COLO668 (cell line): ENCODE measurements around the gene RET.

Experiments
- DNase-seq: peaks from one replicate; lab custom pipeline; 2025; ENCODE audit not compliant: unreplicated experiment; lab: John Stamatoyannopoulos, UW

Gene RET

DNA sequence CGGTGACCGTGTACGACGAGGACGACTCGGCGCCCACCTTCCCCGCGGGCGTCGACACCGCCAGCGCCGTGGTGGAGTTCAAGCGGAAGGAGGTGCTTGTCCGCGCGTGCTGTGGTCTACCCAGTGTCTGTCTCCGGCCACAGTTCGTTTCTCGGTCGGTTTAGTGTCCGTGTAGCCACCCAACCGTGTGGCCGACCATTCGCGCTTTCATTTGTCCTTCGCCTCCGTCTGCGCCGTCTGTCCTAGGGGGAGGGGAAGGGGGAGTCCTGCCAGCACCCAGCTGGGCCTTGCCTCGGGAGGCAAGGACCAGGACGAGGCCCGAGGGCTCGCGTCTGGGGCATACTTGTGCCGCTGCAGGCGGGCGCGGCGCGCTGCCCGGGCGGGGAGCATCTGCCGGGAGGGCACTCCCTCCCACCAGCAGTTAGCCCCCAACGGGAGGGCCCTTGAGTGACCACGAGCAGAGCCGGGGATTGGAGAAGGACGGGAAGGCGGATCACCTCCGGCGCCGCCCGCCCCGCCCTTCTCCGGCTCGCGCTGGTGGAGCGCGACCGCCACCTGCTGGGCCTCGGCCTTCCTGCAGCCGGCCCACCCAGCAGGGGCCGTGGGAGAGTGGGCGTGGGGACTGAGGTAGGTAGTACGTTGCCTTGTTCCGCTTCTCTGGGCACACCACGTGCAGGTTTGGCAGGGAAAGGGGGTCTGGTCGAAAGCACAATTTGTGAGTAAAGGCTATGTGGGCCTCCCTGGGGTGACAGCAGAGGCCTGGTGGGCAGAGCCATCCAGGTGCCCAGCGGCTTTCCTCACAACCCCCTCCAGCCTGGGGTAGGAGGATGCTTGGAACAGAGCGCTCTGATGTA lies 28.5 kb downstream of the RET start:
- DNase-seq = peak; percentile 64

DNA sequence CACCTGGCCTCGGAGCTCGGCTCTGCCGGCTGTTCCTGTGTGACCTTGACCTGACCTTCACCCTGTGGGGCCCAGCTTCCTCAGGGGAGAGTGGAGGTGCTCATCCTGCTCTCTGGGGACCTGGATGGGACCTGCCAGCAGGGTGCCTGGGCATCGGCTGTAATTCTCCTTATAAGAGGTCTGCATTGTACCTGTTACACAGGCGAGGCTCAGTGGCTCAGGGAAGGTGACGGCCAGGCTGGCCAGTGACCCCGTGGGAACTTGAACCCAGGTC lies 29.0 kb downstream of the RET start:
- DNase-seq = no peak

DNA sequence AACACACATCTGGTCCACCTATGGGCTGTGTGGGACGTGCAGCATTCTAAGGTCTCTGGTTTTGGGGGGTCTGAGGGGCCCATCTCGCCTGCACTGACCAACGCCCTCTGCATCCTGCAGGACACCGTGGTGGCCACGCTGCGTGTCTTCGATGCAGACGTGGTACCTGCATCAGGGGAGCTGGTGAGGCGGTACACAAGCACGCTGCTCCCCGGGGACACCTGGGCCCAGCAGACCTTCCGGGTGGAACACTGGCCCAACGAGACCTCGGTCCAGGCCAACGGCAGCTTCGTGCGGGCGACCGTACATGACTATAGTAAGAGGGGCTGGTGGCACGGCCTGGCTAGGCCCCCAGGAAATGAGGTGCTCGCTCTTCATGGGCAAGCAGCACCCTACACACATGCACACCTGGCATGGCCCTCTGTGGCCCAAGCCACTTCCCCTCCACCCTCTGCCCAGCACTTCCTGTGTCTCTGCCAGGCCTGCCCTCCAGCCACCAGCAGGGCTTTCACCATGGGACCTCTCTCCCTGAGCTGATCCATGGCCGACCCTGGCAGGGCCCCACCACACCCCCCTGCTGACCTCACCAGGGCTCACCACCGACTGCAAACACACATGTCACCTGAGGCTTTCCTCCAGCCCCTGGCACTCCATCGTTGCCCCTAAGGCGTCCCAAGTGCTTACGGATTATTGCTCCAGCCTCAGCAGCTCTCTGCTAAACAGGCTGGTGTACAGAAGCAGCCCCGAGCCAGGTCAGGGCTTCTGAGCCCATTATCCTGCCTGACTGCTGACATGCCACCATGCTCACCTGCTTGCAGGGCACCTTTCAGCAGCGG lies 29.6 kb downstream of the RET start:
- DNase-seq = no peak

DNA sequence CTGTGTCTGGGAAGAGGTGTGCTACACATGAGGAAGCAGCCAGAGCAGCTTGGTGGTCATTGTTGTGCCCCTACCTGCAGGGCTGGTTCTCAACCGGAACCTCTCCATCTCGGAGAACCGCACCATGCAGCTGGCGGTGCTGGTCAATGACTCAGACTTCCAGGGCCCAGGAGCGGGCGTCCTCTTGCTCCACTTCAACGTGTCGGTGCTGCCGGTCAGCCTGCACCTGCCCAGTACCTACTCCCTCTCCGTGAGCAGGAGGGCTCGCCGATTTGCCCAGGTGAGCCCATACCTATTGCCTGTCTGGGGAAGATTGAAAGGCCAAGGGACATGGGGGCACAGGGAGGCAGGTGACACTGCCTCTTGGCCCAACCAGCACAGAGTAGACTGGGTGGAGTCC lies 32.1 kb downstream of the RET start:
- DNase-seq = peak; percentile 59

DNA sequence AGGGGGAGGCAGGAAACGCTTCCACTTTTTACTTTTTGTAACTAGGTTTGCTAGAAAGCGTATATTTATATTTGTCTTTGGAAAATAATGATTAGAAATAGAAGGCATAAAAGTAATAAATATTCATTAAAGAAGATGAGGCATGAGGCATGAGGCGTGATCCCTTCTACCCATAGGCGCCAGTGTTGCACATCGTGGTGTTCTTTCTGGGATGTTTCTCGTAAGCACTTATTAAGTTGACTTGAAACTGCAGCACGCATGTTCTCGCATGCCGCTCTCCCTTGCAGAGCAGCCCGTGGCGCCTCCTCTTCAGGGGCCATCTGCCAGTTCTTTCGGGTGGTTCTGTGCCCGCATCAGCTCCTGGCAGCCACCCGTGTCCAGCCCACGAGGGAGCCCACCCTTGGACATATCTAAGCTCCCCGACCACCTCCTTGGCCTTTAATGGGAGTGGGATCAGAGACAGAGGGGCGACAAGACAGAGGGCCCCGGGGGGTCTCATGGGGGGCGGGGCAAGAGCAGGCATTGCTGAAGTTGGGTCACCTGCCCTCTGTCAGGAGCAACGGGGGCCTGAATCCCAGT lies 32.9 kb downstream of the RET start:
- no peak for DNase-seq

DNA sequence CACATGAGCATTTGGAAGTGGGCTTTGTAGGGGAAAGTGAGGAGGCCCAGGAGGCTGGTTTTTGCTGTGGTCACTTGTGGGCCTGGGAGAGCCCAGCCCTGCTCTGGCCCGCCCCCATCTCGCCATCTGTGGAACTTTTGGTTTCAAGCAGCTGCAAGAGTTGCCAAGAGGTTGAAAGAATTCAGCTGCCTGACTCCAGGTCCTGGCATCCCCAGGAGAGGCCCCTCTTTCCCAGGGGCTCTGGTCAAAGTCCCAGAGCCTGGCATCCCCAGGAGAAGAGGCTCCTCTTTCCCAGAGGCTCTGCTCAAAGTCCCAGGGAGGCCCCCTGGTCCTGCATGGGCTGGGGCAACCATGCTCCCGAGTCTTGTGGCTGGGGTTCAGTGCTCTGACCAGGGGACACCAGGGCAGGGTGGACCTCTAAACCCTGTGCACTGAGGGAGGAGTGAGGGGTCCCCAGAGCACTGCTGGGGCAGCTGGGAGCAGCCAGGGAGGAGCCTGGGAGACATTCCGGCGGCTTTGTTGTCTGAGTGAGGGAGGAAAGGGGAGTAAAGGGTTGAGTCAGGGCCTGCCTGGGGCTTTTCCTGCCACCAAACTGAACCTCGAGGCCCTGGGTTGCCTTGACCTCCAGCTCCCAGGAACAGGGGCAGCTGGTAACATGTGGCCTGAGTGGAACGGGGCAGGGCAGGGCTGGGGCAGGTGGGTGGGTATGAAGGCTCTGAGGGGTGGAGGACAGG lies 33.6 kb downstream of the RET start:
- no peak for DNase-seq

DNA sequence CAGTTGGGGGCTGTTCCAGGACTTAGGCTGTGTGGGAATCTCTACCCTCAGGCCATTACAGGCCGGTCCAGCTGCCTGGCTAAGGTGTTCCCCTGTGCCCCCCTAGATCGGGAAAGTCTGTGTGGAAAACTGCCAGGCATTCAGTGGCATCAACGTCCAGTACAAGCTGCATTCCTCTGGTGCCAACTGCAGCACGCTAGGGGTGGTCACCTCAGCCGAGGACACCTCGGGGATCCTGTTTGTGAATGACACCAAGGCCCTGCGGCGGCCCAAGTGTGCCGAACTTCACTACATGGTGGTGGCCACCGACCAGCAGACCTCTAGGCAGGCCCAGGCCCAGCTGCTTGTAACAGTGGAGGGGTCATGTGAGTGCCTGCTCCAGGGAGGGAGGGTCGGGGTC lies 34.2 kb downstream of the RET start:
- no peak for DNase-seq

DNA sequence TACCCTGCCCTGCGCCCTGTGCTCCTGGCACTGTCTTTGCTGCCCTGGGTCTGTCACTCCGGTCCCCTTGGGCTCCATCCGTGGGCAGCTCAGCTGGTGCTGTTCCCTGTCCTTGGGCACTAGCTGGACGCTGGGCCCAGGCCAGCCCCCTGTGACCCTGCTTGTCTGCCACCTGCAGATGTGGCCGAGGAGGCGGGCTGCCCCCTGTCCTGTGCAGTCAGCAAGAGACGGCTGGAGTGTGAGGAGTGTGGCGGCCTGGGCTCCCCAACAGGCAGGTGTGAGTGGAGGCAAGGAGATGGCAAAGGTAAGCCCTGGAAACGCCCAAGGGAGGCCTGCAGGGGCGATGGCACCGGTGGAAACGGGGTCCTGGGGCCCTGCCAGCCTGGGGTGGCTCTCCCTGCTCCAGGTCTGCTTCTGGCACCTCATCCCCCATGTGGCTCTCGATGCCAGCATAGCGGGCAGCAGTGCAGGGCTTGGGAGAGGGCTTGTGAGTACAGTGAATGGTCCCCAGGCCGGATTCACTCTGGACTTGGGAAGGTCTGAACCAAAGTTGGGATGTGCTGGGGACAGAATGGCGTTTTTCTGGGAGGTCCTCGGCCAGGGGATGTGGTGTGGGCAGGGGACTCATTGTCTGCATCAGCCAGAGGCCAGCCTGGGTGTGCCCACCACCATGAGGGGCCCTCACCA lies 35.2 kb downstream of the RET start:
- no peak for DNase-seq

DNA sequence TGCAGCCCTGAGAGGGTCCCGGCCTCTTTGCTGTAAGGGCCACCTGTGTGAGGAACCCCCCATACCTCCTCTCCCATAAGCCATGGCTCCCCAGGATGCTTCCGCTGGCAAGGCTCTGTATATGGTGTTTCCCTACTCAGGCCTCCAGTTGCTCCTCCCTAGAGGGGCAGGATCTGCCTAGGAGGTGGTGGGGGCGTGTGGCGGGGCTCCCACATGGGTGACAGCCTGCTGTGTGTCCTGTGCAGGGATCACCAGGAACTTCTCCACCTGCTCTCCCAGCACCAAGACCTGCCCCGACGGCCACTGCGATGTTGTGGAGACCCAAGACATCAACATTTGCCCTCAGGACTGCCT lies 35.7 kb downstream of the RET start:
- DNase-seq = no peak

DNA sequence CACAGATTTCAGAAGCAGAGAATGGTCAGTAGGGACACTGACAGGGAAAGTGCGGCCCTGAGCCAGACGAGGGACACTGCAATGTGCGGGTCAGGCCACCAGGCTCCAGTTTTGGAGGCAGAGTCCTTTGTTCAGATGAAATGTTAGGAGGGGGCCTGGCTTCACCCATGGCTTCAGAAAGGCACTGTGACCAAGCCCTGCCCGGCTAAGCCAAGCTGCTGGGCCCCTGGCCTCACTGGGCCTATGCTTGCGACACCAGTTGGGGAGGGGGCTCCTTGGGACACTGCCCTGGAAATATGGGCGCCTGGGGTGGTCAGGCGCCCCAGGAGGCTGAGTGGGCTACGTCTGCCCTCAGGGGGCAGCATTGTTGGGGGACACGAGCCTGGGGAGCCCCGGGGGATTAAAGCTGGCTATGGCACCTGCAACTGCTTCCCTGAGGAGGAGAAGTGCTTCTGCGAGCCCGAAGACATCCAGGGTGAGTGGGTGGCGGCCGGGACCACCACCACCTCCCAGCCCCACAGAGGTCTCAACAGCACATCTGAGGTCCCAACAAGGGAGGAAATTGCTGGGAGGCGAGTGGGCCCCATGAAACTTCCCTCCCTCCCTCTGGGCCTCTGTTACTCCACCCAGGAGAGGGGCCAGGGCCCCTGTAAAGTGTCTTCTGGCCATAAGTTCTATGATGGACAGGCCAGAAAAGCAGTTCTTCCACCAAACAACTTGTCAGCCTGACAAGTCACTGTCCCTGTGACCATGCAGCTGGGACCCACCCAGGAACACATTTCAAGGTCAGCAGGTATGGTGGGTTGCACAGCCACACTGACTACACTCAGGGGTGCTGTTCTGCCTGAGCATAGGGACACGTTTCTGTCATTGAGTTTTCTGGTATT lies 36.6 kb downstream of the RET start:
- no peak for DNase-seq

DNA sequence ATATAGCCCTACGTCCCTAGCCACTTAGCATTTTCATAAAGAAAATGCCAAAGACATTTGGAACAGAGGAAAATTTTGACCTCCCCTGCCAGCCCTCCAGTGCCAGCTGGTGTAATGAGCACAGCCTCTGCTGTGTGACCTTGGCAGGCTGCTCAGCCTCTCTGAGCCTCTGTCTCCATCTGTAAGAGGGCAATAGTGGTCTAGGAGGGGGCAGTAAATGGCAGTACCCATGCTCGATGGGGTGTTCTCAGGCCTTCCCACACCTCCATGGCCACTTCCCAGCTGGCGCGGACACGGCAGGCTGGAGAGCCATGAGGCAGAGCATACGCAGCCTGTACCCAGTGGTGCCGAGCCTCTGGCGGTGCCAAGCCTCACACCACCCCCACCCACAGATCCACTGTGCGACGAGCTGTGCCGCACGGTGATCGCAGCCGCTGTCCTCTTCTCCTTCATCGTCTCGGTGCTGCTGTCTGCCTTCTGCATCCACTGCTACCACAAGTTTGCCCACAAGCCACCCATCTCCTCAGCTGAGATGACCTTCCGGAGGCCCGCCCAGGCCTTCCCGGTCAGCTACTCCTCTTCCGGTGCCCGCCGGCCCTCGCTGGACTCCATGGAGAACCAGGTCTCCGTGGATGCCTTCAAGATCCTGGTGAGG lies 37.3 kb downstream of the RET start:
- no peak for DNase-seq

DNA sequence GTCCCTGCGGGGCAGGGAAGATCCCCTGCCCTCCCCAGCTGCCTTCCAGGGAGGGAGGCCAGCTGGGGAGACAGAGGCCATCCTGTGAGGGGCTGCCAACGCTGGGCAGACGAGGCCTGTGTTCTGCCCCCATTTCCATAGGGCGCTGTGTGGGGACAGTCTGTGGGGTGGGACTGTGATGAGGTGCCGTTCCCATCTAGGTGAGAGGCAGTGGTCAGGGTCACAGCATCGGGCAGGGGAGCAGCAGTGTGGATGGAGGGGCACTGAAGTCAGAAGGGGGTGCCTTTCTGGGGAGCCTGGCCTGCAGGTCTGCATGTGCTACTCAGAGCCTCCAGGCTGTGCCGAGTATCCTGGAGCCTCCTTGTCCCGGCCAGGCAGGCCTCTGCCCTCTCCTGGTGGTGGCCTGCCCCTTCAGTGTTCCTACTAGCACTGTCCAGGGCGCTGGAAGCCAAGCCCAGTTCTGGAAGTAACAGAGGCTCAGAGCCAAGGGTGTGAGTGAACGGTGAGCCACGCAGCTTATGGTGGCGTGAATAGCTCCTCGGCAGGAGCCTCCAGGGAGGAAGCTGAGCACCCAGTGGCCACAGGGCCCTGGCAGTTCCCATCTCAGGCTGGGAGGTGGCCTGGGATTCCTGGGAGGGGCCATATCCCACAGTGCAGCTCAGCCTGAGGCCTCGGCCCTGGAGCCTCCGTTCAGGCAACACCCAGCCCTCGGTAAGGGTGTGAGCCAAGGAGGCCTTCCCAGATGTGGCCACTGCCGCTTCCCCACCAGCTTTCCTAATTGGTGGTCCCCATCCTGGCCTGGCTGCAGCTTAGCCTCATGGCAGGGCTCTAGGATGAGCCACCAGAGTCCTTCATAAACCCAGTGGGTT lies 38.1 kb downstream of the RET start:
- DNase-seq = no peak

DNA sequence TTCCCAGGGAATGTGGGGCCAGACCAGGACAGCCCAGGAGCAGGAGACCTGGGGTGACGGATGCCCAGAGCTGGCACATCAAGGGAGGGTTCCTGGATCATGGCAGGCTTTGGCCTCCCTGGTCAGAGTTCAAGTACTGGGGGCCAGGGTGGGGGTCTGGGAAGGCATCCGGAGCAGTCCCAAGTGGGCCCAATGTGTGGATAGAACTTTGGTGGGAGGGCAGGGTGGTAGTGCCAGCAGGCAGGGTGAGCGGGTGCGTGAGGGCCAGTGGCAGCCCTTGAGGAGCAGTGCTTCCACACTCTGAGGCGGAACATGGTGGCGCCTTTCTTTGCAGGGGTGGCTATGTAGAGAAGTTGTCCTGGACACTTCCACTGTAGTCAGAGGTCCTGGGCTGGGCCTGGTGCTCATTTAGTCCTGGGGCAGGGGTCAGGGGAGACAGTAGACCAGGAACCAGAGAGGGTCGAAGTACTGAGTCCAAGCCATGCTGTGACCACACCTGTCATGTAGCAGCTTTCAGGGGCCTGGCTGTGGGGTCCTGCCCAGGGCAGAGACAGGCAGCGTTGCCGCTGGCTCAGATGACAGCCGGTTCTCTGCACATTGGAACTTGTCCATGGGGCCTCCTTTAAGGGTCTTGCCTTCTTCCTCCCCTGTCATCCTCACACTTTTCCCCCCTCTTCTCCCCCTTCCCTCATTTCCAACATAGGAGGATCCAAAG lies 39.2 kb downstream of the RET start:
- no peak for DNase-seq

DNA sequence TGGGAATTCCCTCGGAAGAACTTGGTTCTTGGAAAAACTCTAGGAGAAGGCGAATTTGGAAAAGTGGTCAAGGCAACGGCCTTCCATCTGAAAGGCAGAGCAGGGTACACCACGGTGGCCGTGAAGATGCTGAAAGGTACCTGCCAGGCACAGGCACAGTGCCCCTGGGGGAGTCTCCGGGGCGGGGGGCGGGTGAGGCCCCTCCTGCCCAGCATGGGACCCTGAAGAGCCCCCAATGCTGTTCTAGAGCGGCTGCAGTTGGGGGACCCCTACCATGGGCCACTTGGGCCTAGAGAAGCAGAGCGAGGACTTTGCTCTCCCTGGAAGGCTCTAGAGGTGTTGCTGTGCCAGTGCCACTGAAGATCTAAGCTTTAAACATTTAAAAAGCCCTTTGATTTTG lies 39.7 kb downstream of the RET start:
- DNase-seq = no peak

DNA sequence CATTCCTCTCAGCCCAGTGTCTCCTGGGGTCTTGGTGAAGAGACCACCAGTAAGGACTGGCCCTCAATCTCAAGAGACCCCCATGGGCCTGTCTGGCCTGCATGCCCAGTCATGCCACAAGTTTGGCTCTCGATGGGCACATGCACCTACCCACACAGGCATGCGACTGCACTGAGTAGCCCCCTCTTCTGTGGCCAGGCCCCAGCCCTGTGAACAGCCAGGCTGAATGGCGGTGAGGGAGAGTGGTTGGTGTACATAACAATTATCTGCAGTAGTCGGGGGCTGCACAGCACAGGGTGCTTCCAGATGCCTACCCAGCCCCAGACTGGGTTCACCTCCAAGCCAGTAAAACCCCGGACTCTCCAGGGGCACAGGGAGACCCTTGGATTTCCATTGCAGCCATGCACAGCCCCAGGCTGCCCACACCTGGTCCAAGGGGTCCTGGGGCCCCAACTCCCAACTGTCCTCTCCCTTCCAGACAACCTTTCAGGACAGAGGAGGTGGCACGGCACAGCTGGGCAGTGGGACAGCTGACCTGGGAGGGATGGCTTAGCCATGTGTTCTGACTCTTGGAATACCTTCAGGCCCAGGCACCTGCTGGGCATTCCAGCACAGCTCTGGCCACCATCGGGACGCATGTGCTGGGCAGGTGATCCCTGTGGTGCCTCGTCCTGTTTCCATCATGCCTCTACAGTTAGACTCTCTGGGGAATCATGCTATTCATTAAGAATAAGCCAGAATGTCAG lies 40.3 kb downstream of the RET start:
- DNase-seq = no peak

DNA sequence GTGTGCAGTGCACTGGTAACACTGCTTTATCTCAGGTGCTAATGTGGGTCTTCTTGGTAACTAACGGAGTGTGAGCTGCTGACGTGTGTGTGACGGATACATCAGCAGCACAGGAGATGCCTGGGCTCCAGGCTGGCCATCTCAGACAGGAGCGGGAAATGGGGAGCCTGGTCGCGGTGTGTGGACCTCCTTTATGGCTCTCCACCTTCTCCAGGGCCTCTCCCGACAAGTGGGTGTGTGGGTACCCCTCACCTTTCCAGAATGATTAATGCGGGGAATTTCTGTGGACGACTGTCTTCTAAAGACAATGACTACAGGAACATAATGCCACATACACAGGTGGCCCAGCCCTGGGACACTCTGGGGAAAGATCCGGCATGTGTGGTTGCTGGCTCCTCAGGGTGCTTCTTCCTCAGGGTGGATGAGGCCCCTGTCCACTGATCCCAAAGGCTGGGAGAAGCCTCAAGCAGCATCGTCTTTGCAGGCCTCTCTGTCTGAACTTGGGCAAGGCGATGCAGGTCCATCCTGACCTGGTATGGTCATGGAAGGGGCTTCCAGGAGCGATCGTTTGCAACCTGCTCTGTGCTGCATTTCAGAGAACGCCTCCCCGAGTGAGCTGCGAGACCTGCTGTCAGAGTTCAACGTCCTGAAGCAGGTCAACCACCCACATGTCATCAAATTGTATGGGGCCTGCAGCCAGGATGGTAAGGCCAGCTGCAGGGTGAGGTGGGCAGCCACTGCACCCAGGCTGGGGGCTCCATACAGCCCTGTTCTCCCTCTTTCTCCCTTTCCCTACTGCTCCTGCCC lies 41.1 kb downstream of the RET start:
- DNase-seq = no peak
